NCI-H526 (cell line): ENCODE measurements around the gene RRP1.

Source experiments
- DNase-seq, 2 experiments: peaks; one replicate each; lab custom pipeline; 2025; lab: John Stamatoyannopoulos, UW

The RRP1 gene

GRCh38 chr21:43758811-43759210 is 30.6 kb upstream of the RRP1 start:
- DNase-seq: no peak

DNA sequence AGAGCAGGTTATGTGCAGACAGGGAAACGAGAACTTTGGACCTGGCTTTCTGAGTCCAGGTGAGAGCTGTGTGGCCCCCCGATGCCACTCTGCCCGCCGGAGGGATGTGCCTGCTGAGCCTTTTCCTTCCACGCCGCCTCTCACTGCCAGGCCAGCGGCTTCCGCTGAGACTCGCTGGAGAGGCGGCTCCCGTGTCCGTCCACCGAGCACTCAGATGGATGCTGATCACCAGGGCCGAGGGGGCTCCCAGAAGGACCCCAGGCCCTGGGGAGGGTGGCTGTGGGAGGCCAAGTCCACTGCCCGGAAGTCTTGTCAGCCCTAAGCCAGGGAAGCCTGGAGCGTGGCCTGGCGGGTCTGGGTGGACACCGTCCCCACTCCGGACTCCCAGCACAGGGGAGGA is 29.7 kb upstream of the RRP1 start:
- no peak for DNase-seq

DNA sequence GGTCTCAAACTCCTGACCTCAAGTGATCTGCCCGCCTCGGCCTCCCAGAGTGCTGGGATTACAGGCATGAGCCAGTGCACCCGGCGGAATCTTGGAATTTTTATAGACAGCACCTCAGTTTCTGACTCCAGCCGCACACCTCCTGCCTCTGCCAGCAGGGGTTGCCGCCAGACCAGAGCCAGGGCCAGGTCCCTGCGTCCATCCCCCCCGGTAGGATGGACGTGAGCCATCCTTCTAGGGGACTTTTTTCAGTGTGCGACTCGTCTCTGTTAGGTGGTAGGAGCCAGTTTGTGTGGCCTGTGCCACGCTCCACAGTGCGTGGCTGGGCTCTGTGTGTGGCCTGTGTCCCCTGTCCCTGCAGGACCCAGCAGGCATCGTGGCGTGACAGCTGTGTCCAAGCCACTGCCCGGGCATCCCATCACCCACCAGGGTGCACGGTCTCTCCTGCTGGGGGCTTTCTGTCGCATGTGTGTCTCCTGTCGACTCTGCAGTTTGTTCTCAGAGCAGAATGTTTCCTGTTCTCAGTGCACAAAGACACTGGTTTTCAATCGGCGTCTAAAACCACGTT is 28.9 kb upstream of the RRP1 start:
- DNase-seq: no peak

DNA sequence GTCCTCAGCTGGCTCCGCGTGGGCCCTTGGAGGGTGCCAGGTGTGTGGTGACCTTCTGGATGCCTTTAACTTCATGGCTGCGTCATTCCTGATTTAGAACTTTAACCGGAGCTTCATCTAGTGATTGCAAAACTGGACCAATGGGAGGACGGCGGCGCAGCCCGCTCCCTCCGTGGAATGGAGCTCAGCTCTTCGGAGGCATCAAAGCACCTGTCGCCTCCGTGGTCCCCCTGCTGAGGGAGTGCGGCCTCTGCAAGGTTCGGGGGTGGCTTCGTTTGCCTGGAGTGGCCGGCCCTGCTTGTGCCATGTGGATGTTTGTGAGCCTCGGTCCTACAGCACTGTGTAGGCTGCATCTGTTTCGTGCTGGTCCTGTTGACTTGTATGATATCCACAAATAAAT is 27.5 kb upstream of the RRP1 start:
- DNase-seq: no peak

DNA sequence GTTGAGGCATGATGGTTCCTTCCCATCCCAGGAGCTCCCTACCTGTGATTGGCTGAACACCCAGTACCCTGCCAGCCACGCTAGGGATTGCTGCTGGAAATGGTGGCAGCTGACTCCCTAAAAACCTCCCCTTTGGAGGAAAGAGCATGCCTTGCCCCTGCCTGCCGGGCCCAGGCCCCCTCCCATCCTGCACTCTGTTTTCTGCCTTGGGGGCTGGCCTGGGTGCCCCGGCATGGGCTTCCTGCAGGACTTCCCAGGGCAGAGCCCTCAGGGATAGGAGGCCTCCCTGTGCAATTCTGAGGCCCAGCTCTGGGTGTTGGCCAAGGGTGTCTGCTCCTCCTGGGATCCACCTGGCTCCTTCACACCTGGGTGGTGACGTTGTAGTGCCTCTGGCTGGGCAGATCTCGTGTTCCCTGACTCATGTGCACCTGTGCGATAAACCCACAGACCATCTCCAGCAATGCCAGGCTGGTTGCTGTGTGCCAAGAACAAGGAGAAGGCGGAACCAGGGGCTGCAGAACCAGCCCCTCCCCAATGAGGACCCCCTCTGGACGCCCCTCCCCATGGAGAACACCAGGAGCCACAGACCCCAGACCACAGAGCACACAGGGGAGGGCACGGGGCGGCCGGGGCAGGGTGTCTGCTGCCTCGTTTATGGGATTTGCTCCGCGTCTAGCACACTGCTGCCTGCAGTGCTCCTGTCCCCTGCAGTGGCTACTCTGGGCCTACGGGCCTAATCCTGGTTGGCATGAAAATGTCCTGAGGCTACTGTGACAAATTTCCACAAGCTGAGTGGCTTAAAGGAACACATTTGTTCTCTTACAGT is 26.9 kb upstream of the RRP1 start:
- no peak for DNase-seq

GRCh38 chr21:43763901-43764523 is 25.4 kb upstream of the RRP1 start:
- no peak for DNase-seq

GRCh38 chr21:43764576-43765495 is 24.5 kb upstream of the RRP1 start:
- DNase-seq: no peak

- DNase-seq: peak in 1 of 2 experiments; percentile 33
These were observed 22.5 kb upstream of the RRP1 start for GRCh38 chr21:43766734-43767497.

GRCh38 chr21:43767498-43767983 is 21.8 kb upstream of the RRP1 start:
- no peak for DNase-seq

- DNase-seq: no peak
These were observed 21.2 kb upstream of the RRP1 start for GRCh38 chr21:43767984-43768867.

GRCh38 chr21:43768868-43769167 is 20.6 kb upstream of the RRP1 start:
- DNase-seq: no peak

DNA sequence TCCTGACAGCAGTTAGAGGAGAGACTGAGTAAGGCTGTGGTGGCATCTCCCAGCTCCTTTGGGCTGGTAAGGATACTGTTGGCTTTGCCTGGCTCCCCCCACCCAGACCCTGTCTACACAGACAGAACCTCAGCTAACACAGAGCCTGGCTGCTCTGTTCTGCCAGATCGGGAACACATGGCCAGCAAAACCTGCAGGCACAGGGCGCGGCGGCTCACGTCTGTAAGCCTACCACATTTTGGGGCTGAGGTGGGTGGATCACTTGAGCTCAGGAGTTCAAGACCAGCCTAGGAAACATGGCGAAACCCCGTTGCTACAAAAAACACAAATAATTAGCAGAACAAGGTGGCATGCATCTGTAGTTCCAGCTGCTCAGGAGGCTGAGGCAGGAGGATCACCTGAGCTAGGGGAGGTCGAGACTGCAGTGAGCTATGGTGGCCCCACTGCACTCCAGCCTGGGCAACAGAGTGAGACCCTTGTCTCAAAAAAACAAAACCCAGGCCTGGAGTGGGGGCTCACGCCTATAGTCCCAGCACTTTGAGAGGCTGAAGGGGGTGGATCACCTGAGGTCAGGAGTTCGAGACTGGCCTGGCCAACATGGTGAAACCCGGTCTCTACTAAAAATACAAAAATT is 19.9 kb upstream of the RRP1 start:
- DNase-seq: no peak

DNA sequence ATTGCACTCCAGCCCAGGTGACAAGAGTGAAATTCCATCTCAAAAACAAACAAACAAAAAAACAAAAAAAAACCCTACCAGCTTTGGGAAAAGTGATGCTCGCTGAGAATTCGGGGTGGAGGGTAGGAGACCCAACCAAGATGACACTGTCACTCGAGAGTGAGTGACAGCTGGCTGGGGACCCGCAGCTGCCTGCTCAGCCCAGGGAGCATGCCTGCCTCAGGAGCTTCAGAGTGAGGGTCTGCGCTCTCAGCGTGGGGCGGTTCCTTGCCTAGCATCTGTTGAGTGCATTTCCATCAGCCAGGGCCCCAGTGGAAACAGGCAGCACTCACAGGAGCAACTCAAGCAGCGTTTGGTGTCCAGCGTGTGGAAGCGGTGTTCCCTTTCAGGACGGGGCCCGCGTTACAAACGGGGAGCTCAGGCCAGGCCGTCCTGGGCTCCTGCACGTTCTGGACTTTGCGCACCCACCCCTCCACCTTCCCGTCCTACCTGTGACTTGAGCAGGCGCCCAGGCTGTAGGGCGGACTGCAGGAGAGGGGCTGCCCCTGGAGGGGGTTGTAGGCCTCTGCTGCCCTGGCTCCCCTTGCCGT is 19.2 kb upstream of the RRP1 start:
- DNase-seq: no peak

DNA sequence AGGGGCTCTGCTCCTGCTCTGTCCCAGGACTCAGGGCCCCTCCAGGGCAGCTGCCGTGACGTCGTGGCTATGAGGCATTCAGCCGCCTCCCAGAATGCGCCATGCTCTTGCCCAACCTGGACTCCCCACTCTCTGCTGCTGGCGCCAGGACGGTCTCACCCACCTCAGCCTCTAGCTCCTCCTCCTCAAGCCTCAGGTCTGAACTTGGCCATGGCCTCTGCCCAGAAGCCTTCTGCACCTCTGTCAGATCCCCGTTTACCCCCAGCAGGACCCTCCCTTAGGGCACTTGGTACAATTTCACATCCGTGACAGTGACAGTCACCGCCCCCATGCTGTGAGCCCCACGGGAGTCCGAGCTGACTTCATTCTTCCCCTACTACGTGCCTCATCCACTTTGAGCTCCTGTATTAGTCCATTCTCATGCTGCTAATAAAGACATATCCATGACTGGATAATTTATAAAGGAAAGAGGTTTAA is 18.1 kb upstream of the RRP1 start:
- no peak for DNase-seq

- no peak for DNase-seq
These were observed 17.5 kb upstream of the RRP1 start for GRCh38 chr21:43771698-43772424.

DNA sequence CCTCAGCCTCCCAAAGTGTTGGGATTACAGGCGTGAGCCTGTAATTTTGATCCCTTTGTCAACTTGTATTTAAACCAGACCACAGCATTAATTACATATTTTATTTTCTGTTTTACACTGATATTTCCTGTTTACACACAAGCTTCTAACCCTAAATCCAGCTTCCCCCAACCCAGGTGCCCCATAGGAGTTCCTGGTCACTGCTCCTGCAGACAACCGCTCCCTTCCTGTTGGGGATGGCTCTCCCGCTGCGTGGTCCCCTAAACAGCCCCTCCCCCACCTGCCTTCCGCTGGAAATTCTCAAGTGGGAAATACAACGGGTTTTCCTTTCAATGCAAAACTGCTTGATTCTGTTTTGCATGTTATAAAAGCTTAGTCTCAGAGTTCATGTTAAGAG is 17.0 kb upstream of the RRP1 start:
- DNase-seq: peak; percentile 62 to 85

DNA sequence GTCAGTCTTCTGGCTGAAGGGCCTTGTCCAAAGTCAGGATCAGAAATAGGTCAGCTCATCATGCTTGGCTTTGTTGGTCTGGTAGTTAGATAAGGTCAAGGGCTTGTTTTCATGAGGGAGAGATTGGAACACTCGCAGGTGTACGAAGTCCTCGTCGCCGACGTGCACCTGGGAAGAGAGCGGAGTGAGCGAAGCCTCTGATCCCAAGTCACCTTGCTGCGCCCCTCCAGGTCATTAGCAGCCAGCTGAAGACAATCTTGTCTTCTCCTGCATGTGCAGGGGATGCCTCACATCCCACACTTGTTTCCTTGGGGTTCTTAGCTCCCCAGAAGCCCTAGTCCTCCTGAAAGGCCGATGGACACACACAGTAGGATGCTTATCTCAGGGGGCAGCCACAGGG is 15.2 kb upstream of the RRP1 start:
- DNase-seq: no peak

GRCh38 chr21:43775190-43775589 is 14.2 kb upstream of the RRP1 start:
- DNase-seq: no peak
